HS-27A (cell line): ENCODE measurements around the gene RNH1.
"Not testable (repeated sequence)": the region's sequence is repeated elsewhere in the genome, so short reads cannot be mapped to it uniquely, and the experiment has no call there.

Experiments
- DNase-seq: peaks from one replicate; pipeline ENCODE4 v3.0.0-alpha.2; 2012; ENCODE audit warnings: low read depth, missing footprints

RNH1 gene

GRCh38 chr11:476416-476815 is 30.6 kb downstream of the RNH1 start:
- DNase-seq = no peak

DNA sequence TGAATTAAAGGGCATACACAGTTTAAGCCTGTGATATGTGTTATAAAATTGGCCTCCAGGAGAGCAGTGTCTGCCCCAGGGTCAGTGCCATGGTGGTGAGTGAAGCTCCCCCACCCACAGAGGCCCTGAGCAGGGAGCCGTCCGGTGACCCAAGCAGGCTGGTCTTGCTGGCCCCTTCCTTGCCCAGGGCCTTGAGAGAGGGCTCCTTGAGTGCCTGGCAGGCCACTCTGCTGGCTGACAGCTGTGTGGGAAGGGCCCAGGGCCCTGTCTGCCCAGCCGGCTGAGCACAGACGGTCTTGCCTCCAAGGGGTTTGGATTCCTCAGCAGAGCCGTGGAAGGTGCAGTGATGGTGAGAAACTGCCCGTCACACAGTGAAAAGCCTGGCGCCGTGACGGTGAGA is 31.1 kb downstream of the RNH1 start:
- DNase-seq = no peak

DNA sequence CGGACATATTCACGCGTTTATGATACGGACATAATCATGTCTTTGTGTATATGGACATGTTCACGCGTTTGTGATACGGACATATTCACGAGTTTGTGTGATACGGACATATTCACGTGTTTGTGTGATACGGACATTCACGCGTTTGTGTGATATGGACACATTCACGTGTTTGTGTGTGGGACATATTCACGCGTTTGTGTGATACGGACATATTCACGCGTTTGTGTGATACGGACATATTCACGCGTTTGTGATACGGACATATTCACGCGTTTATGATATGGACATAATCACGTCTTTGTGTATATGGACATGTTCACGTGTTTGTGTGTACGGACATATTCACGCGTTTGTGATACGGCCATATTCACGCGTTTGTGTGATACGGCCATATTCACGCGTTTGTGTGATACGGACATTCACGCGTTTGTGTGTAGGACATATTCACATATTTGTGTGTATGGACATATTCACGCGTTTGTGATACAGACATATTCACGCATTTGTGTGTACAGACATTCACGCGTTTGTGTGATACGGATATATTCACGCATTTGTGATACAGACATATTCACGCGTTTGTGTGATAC is 32.0 kb downstream of the RNH1 start:
- no peak for DNase-seq

GRCh38 chr11:473962-474785 is 32.9 kb downstream of the RNH1 start:
- DNase-seq = no peak

DNA sequence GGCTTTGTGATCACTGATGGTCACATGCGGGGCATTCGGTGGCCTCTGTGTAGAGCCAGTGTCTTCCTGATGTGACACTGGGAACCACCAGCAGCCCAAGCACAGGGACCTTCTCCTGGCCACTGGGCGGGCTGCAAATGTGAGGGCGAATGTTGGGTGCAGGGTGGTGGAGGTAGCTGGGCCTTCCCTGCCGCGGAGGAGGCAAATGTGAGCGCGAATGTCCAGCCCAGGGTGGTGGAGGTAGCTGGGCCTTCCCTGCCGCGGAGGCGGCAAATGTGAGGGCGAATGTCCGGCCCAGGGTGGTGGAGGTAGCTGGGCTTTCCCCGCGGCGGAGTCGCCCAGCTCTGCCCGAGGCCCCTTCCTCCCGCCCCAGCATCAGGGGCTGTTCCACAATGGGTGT is 33.6 kb downstream of the RNH1 start:
- DNase-seq = no peak

- DNase-seq = no peak
Observed at GRCh38 chr11:472816-473215, 34.2 kb downstream of the RNH1 start.

GRCh38 chr11:472272-472671 is 34.8 kb downstream of the RNH1 start:
- no peak for DNase-seq

GRCh38 chr11:471468-472145 is 35.4 kb downstream of the RNH1 start:
- DNase-seq = no peak

DNA sequence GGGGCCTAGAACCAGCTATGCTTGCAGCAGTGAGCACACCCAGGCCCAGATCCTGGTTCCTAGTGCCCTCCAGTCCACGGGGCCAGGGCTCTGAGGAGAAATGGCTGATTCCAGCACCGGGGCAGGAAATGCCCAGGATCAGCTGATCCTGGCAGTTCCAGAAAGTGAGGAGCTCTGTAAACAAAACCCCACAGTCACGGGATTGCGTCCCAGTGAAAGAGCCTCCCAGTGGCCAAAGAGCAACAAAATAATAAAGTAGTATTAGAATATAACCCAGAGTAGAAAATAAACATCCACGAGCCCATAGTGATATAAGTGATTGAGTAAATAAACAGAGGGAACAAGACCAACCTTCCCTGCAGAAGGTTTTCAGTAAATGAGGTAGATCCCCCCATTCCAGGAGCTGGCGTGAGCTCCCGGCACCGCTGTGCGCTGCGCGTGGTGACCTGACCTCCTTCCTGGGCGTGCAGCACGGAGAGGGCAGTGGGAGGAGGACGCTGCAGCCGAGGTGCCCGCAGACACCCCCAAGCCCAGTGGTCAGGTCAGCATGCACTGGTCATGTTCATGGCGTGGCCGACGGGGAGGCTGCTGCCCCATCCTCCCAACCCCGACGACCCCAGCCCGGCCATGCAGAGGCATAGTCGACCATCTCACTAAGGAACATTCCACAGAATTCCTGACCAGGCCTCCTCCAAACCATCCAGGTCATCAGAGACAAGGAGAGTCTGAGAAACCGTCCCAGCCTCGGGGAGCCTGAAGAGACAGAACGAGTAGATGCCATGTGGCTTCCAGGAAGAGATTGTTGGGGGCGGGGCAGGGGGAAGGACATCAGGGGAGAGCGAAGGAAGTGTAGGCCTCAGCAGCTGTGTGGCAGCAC is 37.1 kb downstream of the RNH1 start:
- DNase-seq = no peak

DNA sequence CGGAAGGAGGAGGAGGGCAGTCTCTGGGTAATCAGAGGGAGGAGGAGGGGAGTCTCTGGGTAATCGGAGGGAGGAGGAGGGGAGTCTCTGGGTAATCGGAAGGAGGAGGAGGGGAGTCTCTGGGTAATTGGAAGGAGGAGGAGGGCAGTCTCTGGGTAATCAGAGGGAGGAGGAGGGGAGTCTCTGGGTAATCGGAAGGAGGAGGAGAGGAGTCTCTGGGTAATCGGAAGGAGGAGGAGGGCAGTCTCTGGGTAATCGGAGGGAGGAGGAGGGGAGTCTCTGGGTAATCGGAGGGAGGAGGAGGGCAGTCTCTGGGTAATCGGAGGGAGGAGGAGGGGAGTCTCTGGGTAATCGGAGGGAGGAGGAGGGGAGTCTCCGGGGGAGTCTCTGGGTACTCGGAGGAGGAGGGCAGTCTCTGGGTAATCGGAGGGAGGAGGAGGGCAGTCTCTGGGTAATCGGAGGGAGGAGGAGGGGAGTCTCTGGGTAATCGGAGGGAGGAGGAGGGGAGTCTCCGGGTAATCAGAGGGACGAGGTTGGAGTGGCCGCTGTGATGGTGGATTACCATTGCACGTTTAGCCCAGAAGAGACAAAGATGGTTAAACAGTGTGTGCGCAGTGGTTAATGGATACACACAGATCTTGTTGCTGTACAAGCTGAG is 37.9 kb downstream of the RNH1 start:
- DNase-seq = not testable (repeated sequence)

DNA sequence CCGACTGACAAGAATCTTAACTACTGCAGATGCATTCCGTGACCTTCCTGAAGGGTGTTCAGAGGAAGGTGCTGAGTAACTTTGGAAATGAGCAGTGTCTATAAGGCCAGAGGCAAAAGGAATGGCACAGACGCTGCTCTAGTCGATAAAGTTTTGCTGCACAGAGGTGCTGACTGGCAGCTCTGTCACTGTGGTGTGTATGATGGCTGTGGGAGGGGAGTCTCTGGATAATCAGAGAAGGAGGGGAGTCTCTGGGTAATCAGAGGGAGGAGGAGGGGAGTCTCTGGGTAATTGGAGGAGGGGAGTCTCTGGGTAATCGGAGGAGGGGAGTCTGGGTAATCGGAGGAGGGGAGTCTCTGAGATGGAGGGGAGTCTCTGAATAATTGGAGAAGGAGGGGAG is 38.5 kb downstream of the RNH1 start:
- no peak for DNase-seq

DNA sequence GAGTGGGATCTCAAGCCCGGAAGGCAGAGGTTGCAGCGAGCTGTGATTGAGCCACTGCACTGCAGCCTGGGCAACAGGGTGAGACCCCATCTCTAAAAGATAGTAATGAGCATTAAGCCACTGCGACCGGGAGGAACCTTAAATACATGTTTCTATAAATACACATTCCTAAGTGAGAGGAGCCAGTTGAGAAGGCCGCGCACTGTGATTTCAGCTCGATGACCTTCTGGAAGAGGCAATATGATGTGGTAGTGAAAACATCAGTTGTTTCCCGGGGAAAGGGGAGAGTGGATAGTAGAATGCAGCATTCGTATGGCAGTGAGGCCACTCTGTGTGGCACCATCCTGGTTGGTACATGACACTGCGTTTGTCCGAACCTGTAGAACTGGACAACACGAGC is 39.0 kb downstream of the RNH1 start:
- no peak for DNase-seq

- no peak for DNase-seq
Observed at GRCh38 chr11:465896-466530, 41.0 kb downstream of the RNH1 start.

DNA sequence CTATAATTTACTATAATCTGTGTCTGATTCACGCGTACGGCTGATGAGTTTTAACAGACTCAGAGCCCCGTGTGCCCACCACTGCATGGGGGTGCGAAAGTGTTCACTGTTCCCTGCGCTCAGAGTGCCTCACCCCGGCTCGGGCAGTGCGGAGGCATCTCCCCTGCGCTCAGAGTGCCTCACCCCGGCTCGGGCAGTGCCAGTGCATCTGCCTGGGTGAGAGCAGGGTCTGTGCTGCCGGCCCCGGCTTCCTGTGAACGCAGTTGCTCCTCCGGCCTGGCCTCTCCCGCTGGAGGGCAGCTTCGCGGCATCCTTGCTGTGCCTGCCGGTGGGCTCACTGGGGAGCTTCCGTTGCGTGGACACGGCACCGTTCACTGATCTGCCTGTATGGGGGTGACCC is 42.7 kb downstream of the RNH1 start:
- DNase-seq = no peak

DNA sequence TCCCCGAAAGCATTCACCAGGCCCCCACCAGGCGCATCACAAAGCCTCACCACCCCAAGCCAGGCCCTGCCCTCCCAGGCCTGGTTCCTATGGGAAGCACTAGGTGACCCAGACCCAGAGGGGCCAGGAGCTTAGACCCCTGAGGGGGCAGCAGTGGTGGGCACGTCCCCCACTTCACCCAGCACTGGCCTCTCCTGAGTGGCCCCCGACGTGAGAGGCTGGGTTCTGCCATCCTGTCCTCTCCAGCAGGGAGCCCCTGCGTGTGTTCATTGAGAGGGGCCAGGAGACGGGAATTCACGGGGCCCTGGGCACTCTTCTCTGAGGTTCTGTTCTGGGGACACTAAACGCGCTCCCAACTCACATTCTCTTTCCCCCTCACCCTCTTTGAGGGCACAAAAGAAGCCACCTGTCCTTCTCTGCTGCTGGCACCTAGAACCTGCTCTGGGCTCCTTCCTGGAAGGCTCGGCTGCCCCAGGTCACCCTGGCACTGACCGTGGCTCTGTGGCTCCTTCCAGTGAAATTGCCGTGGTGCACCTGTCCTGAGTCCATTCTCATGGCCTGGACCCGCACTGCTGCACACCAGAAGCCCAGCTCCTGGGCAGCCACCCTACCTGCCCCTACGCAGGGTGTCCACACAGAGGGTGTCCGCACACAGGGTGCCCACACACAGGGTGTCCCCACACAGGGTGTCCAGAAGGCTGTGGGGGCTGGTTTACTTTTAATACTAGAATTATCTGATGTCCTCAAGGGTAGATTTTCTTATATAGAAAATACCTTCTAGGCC is 44.7 kb downstream of the RNH1 start:
- DNase-seq = no peak

GRCh38 chr11:461626-462025 is 45.4 kb downstream of the RNH1 start:
- DNase-seq = no peak

GRCh38 chr11:460331-461199 is 46.5 kb downstream of the RNH1 start:
- DNase-seq = no peak

DNA sequence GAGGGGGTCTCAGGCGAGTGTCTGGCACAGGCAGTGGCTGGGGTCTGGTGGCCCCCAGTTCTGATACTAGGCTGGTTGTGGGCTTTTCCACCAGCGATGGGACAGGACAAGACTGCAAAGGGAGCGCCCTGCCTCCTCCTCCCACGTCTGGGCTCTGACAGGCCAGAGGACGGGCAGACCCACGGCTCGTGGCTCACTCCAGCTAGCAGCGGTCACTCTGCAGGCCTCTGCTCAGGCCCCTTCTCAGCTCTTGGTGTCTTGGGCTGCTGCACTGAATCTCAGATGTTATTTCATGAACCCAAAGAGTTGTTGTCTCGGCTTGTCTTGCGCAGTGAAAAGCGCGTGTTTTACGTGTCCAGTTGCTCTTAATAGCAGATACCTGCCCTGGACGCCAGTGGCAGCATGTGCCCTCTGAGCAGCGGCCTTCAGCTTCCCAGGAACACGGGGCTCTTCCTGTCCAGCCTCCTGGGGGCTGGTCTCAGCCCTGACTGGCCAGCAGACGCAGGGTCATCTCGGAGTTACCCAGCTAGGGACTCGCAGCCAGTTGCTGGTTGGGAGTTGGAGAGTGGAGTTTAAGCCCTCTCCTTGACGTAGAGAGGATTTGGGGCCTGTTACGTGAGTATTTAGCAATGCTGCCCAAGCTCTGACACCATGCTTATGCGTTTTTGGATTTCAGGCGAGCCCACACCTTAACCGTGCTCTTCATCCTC is 47.4 kb downstream of the RNH1 start:
- no peak for DNase-seq
